D721Med (cell line): Measurements from ENCODE around the gene SCYL2.

Source experiments
- DNase-seq: peaks from one replicate; pipeline ENCODE4 v3.0.0; 2011; ENCODE audit warnings: low spot score; ENCODE audit not compliant: insufficient read length
- FAIRE-seq: peaks from 2 replicates; lab custom pipeline; 2011; peaks lifted over from hg19 to GRCh38; lab: Jason Lieb, UNC
- CTCF ChIP-seq: IDR thresholded peaks from 2 replicates; pipeline ENCODE4 v1.5.1; 2012; ENCODE audit warnings: mild to moderate bottlenecking, control low read depth; ENCODE audit not compliant: insufficient read depth; ENCODE audit errors: missing control alignments

The SCYL2 gene

DNA sequence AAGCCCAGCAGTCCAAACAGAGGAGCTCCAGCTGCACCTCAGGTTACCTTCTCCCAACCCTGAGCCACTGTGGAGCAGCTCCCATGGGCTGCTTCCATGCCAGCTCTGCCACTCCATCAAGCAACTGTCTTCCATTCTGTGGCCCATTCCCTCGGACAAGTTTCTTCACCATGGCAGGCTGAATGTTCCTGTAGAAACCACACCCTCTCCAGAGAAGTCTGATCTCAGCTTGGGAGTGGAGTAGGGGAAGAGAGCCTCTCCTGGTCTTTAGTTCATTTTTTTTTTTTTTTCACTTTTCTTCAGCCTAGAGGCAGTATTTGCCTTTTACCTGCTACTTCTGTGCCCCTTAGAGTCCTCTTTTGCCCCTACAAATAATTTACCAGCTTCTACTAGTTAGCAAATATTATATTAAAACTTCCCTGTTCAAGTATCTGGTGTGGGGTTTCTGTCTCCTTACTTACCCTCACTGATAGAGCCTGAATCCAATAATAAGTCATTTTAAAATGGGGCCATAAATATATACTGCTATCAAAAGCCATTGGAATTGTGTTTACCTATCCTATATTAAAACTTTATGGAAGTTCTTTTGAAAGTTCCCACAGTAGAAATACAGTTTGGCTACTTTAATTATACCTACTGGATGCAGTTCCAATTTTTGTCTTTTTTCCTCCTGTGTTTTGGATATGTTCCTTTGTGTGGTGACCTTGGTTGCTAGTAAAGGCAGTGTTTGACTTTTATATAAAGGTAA, 78.2 kb downstream of the SCYL2 start:
- no peak for FAIRE-seq
- no peak for TF ChIP-seq CTCF
- no peak for DNase-seq

DNA sequence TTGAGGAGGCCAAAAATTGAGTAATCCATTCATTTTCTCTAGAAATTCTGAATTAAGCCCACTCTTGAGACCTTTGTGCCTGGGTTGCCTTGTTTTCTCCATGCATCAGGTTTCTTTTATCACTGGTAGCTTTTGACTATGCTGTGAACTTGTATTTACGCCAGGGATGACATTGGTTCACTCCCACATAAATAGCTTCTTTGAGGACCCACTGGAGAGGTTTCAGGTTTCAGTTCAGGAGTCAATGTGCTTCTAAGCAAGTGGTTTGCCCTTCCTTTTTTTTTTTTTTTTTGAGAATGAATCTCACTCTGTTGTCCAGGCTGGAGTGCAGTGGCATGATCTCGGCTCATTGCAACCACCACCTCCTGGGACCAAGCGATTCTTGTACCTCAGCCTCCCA, 79.7 kb downstream of the SCYL2 start:
- DNase-seq (no peak), FAIRE-seq (no peak)
- no peak for TF ChIP-seq CTCF

- FAIRE-seq (peak; percentile 84), DNase-seq (no peak)
- peak; percentile 41 for TF ChIP-seq CTCF
Measured at GRCh38 chr12:100348657-100349454, 81.9 kb downstream of the SCYL2 start.

- no peak for FAIRE-seq
- no peak for DNase-seq
- no peak for TF ChIP-seq CTCF
Measured at GRCh38 chr12:100356644-100357223, 89.8 kb downstream of the SCYL2 start, which contains the start of gene SLC17A8. TSS of gene SLC17A8 (plus strand) at chr12:100357074. CDS start at chr12:100357392, 318 bp downstream.

DNA sequence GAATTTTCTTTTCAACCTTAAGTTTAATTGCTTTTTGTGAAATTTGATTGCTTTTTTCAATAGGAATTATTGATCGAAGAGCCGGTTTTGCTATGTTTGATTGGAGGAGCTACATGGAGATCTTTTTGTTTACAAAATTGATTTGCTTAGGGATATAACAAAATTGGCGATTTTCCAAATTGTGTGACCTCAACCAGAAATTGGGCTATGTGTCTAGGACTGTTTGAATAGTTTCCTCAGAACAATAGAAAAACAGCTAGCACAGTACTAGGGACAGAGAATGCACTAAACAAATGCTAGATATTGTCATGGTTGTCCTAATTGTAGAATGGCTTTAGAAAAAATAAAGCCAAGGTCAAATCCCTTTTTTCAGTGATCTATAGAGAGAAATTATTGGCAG, 92.3 kb downstream of the SCYL2 start:
- DNase-seq (no peak), FAIRE-seq (no peak)
- no peak for TF ChIP-seq CTCF

DNA sequence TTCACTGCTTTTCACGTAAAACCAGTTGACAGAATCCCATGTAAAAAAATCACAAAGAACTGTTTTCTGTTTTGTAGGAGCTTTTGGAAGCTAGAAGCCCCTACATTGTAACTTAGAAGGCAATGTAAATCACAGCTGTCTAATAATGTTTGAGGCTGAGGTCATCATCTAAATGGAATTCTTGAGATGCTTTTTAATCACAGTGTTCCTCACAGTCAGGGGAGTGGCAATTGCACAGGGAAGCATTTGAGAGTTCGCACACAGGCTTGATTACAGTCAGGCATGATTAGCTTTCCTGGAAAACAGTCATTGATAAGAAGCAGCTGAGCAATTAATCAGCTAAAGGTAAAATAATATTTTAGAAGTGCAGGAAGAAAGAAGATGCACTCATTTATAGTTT, 92.8 kb downstream of the SCYL2 start:
- DNase-seq, result no peak
- no peak for TF ChIP-seq CTCF
- no peak for FAIRE-seq
